HG03066 (cell line): ENCODE results near the gene ZFP36L2.

Experiments used
- ATAC-seq: cut with Tn5 transposase; IDR thresholded peaks from one replicate; pipeline ENCODE4 v1.9.1; 2021; ENCODE audit warnings: low read depth; ENCODE audit not compliant: unreplicated experiment

ZFP36L2 gene

GRCh38 chr2:43248621-43249020 lies 22.2 kb upstream of the ZFP36L2 start:
- no peak for ATAC-seq

DNA sequence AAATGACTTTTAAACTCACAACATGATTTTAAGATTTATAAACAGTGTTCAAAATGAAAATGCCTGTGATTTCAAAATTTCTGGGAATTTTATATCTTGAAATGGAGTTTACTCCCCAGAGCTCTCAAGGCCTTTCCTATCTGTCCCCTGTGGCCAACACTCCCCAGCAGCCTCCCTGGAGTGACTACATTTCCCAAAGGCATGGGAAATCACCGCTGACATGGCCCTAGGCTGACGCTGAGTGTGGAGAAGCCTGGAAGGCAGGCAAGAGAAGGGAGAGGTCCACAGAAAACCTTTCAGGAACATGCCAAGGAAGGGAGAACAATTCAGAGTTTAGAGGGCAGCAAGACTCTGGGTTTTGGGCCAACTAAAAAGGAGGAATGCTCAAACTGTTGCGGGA lies 20.2 kb upstream of the ZFP36L2 start:
- ATAC-seq = no peak

DNA sequence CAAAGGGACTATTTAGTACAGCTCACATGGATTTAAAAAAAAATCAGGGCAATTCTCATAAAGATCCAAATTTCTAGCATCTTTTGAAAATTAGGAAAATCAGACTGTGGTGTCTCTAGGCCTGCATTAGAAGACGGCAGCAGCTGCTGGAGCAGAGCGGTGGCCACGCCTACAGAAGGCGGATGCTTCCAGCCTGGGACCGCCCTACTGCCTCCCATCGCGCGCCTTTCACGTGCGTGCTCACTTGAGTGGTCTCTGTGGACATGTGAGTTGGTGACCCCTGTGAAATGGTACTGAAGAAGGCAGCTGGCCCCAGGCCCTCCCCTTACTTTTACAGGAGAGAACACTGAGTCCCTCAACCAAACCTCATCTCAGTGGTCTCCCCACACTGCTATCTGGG lies 15.2 kb upstream of the ZFP36L2 start:
- ATAC-seq = no peak

- no peak for ATAC-seq
Observed at GRCh38 chr2:43240766-43241150, 14.4 kb upstream of the ZFP36L2 start.

DNA sequence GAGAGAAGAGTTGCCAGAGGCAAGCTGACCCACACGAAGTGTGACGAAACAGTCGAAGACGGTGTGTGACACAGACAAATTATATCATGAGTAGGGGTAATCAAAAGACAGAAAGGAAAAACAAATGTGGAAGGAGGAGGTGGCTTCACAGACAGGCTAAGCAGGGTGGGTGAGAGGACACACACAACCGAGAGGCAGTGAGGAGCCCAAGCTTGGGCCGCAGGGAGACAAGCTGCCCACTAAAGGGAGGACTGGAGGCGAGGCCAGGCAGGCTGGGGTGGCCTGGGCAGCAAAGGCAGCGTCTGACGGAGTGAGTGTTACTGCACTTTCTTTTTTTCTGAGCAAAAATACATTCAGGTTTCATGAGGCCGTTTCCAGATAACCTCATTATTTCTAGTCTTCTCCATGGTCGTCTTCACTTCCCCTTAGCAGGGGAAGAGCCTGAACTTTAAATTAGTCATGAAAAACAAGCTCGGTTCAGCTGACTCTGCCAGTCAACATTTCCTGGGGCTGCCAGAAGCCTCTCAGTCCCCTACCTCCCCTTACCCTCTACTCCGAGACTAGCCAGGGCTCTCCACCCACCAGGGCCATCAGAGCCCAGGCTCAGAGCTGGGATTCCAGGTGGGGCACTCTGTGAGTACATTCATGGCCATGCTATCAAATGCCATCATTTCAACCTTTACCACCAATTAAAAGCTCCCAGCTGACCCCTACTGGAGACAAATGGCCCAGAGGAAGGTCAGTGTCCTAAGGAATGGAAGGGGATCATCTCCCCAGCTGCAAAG lies 13.8 kb upstream of the ZFP36L2 start:
- no peak for ATAC-seq

DNA sequence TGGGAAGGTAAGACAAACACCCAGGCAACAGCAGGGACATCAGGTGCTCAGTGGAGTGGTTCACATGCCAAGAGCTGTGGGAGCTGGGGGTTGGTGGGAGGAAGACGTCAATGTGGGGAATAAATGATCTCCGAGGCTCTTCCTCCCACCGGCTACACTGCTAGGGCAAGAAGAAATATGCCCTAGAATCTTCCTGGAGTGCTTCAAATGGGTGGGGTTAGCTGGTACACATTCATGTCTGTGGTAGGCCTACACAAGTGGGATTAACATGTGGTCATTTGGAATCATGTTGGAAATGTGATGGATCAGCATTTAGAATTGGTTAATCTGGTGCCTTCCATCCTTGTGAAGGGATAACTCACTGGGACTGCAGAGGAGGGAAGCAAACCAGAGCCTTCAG lies 12.4 kb upstream of the ZFP36L2 start:
- no peak for ATAC-seq

DNA sequence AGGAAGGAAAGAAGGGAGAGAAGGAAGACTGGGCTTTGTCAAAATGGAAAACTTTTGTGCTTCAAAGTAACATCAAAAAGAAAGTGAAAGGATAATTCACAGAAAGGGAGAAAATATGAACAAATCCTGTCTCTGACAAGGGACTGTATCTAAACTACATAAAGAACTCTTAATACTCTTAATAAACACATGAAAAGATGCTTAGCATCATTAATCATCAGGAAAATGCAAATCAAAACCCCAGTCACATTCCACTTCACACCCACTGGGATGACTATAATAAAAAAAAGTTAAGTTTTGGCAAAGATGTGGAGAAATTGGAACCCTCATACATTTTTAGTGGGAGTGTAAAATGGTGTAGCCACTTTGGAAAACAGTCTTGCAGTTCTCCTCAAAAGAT lies 11.8 kb upstream of the ZFP36L2 start:
- no peak for ATAC-seq

- no peak for ATAC-seq
Observed at GRCh38 chr2:43233218-43234212, 7.1 kb upstream of the ZFP36L2 start.

DNA sequence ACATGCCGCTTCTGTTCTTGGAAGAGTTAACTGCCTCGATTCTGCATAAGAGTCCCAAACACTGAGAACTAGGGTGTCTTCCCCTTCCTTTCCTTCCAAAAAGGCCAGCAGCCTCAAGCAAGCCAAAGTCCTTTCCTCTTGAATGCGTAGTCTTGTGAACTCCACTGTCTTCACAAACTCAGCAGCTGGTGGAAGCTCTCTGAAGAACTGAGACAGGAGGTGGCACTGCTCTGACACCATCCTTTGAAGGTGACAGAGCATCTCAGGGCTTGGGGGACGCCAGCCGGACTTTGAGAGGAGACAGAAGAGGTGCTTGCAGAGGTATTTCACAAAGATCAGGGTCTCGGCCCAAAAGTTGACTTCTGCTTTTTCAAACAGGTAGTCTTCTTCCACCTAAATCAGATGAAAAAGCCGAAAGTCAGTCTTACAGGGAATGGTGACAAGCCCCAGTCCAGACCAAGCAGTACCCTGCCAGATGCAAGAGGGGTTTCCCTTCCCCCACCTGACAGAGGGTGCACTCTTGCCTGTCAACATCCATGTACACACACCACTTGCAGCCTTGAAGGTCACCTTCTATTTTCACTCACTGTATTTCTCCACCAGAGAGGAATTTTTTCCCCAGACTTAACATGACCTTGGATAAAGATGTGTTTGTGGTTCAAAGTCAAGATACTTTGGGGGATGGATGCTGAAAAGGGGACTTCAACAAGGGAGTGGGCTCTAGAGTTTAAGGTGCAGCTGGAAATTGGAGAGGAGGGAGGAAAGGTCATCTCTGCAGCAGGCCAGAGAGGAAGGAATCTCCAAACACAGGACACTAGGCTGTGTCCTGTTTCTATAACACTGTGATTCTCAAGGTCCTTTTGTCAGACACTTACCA lies 4.8 kb upstream of the ZFP36L2 start:
- no peak for ATAC-seq

DNA sequence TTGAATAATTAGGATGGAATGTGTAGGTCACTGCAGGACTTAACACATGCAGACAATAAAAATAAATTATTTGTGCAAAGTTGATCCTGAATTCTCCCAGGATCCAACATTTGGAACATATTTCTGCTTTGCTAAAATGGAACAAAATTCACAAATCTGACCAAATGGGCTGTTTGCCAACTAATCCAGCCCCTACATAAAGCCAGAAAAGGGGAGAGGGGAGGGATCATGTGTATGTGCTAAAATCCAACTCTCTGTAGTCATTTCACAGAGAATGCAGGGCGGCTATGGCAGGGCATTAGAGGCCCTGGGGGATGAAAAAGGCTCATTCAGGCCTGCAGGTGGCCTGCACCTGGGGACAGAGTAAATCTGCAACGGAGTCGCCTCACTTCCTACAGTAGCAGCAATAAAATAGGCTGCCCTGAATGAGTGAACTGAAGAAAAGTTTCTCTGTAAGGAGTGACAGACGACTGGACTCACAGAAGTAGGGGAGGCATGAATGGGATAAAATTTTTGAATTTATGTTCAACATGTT lies 4.0 kb upstream of the ZFP36L2 start:
- ATAC-seq = no peak

GRCh38 chr2:43228756-43229659 lies 2.6 kb upstream of the ZFP36L2 start:
- ATAC-seq = no peak

- ATAC-seq = no peak
Observed at GRCh38 chr2:43228321-43228751, 1.9 kb upstream of the ZFP36L2 start.

- no peak for ATAC-seq
Observed at GRCh38 chr2:43227830-43228281, 1.4 kb upstream of the ZFP36L2 start.

DNA sequence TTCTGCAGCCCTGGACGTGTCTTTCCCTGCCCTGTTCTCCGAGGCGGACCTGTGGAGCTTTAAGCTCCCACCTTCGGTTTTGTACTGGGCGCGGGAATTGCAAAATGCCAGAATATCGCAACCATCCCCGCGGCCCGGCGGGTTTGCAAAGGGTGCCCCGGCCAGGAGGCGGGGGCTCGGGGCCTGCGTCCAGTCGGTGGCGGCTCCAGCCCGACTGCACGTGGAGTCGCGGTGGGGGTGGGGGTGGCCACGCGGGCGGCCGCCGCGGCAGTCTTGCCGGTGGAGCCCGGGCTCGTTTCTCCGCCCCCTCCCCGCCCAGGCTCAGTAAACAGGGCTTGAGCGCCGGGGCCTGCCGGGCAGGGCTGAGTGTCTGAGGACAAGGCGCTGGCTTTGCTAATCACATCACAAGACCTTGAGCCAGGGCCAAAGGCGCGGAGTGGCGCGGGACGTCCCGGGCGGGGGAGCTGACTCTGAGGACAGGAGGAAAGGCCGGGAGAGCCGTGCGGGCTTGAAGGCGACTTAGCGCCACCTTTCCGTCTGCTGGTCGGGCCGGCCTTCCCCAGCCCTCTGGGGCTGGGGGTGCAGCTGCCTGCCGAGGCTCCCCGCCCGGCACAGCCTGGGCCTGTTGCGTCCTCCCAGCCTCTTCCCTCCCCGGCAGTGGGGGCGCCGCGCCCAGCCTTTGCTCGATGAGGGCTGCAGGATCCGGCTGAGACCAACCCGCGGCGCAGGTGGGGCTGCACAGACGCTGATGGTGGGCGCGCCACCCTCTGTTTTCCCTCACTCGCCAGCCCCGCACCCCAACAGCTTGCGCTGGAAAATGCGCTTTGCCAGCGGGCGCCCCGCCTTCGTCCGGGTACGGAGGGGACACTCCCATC lies 786 bp upstream of the ZFP36L2 start:
- ATAC-seq = peak; percentile 14

- ATAC-seq = peak; percentile 31
Observed at GRCh38 chr2:43225788-43226557, 433 bp downstream of the ZFP36L2 start.

DNA sequence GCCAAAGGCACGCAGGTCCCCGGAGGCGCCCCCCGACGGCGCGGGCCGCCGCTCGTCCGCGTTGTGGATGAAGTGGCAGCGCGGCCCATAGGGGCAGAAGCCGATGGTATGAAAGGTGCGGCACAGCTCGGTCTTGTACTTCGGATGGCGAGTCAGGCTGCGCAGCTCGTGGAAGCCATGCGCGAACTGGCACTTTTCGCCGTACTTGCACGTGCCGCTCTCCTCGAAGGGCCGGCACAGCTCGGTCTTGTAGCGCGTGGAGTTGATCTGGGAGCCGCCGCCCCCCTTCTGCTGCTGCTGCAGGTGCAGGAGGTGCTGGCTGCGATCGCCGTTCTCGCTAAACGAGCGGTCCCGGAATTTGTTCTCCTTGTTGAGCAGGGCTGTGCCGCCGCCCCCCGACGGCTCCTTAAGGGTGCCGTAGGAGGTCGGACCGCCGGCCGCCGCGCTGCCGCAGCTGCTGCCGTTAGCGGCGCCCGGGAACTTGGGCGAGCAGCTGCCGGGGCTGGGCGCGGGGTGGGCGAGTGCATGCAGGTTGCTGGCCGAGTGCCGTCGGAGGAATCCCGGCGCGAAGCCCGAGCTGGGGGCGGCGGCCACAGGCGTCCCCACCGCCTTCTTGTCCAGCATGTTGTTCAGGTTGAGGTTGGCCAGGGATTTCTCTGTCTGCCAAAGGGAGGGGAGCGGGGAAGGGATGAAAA lies 1.2 kb downstream of the ZFP36L2 start:
- ATAC-seq = no peak

DNA sequence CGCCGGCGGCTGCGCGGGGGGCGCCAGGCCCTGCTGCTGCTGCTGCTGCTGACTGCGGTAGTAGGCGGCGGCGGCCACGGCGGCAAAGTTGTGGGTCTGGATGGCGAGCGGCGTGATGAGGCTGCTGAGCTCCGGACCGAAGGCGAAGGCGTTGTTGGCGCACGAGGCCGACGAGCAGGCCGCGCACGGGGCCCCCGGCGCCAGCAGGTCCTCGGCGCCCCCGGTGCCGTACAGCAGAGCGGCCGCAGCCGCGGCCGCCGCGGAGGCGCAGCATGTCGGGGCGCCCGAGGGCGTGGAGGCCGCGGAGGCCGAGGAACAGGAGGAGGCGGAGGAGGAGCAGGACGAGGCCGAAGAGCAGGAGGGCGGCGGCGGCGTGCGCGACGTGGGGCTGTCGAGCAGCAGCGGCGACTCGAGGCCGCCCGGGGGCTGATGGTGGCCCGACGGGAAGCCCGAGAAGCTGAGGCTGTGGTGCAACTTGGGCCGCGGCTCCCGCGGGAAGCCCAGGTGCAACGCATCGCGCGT lies 1.8 kb downstream of the ZFP36L2 start:
- no peak for ATAC-seq
